SH-SY5Y (cell line): Measurements from ENCODE around the gene UQCRQ.

ENCODE experiments used
- GATA2 ChIP-seq: IDR thresholded peaks from 2 replicates; pipeline ENCODE4 v1.6.1; 2011; ENCODE audit warnings: mild to moderate bottlenecking, low read depth, low read length
- GATA3 ChIP-seq: IDR thresholded peaks from 2 replicates; pipeline ENCODE4 v1.6.1; 2011; ENCODE audit warnings: low read depth, mild to moderate bottlenecking, low read length, moderate library complexity

- TF ChIP-seq GATA2 (no peak), GATA3 (no peak)
These were observed 2.3 kb downstream of the UQCRQ start for GRCh38 chr5:132868754-132869153.
